ENCODE data around the gene PTPN9.

DNA sequence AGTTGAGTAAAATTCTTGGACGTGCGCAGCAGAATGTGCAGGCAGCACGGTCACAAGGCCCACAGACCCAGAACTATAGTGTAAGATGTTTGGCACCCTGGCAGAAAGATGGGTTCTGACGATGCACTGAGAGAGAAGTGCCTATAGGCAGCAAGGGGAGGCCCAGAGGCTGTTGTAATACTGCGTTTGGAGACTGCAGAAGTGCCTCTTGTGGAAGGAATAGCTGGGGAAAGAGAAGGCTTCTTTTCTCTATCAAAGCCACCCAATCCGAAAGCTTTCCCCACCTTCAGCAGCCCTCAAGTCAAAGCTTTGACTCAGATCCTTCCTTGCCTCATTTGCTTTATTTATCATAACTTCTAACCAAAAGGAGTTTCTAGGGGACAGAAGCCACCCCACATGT, 122.4 kb downstream of the PTPN9 start:
- no peak for TF ChIP-seq CTCF (IDR thresholded peaks at IDR 0.05; ENCODE audit: low read length)
- TF ChIP-seq EZH2 (optimal IDR thresholded peaks at IDR 0.05; ENCODE audit: low read depth, low read length) = no peak

All from MM.1S (cell line).